Gastroesophageal sphincter (tissue), 3 donors: ENCODE data around the gene GALNTL6.

Experiments used
- CTCF ChIP-seq, 4 experiments: fragments of 200-600 bp in 2 of 4; fragments of 450-650 bp in 2 of 4; sonication (generic) in 1 of 4; IDR thresholded peaks; one replicate each; pipeline ENCODE4 v1.5.1; 2017 to 2019; ENCODE audit warnings: antibody characterized with exemption in 4 of 4, mild to moderate bottlenecking in 2 of 4, moderate library complexity in 2 of 4
- EP300 ChIP-seq: sonication (generic); formaldehyde crosslinking; IDR thresholded peaks from one replicate; pipeline ENCODE4 v1.6.1; 2017; ENCODE audit warnings: antibody characterized with exemption, mild to moderate bottlenecking
- POLR2A ChIP-seq, 2 donors: fragments of 450-650 bp; IDR thresholded peaks; one replicate each; pipeline ENCODE4 v1.6.1; 2017; ENCODE audit warnings: antibody characterized with exemption in 2 of 2, mild to moderate bottlenecking in 2 of 2, moderate library complexity in 1 of 2
- POLR2AphosphoS5 ChIP-seq: sonication (generic); formaldehyde crosslinking; IDR thresholded peaks from one replicate; pipeline ENCODE4 v1.6.1; 2017; ENCODE audit warnings: antibody characterized with exemption

- TF ChIP-seq CTCF (IDR thresholded peaks at IDR 0.05) (no peak), POLR2A (IDR thresholded peaks at IDR 0.05) (no peak), POLR2AphosphoS5 (no peak), EP300 (no peak)
These were observed 165.0 kb downstream of the GALNTL6 start for GRCh38 chr4:171978216-171978615.
